HG02943 (cell line): ENCODE measurements around the gene INHBB.
"Not testable (repeated sequence)": the region's sequence is repeated elsewhere in the genome, so short reads cannot be mapped to it uniquely, and the experiment has no call there.

Experiments
- ATAC-seq: cut with Tn5 transposase; IDR thresholded peaks from one replicate; pipeline ENCODE4 v1.9.1; 2021; ENCODE audit warnings: mild to moderate bottlenecking, low read depth, moderate library complexity; ENCODE audit not compliant: unreplicated experiment

Gene INHBB

DNA sequence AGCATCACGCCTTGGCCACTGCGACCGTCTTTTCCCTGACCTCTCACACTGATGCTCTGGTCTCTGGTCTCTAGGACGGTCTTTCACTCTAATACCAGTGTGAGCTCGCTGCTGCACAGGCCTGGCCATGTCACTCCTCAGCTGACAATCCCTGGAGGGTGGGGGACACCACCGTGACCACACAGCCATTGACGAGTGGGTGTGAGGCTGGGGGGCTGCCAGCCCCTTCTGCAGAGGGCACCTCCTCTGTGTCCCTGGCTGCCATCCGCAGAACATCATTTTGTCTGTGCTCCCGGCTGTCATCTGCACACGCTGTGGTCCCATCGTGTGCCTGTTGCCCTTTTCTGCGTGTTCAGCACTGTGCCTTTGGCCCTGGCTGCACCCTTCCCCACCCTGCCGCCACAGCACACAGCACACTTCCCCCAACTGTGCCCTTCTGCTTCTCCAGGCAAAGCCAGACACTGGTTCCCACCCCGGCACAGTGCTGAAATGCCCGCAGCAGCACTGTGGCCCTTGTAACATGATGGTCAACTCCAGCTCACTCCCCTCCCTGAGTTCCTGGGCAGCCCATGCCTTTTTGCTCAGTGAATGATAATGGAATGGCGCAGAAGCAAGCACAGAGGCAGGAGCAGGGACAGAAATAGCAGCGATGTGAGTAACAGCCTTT lies 30.4 kb upstream of the INHBB start:
- no peak for ATAC-seq

DNA sequence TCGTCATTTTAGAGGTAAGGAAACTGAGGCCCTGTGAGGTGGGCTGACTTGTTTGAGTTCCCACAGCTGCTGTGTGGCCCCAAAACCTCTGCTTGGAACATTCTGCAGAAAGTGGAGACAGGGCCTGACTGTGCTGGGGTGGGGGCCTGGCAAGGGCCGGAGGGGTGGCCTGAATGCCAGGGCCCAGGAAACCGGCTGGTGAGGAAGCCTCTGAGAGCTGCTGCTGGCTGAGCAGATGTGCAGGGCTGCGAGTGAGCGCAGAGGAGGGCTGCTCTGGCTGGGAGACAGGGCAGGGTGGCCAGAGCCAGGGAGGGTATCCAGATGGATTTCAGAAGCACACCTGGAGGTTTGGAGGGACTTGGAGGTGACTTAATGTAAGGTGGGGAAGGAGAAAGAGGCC lies 29.9 kb upstream of the INHBB start:
- no peak for ATAC-seq

DNA sequence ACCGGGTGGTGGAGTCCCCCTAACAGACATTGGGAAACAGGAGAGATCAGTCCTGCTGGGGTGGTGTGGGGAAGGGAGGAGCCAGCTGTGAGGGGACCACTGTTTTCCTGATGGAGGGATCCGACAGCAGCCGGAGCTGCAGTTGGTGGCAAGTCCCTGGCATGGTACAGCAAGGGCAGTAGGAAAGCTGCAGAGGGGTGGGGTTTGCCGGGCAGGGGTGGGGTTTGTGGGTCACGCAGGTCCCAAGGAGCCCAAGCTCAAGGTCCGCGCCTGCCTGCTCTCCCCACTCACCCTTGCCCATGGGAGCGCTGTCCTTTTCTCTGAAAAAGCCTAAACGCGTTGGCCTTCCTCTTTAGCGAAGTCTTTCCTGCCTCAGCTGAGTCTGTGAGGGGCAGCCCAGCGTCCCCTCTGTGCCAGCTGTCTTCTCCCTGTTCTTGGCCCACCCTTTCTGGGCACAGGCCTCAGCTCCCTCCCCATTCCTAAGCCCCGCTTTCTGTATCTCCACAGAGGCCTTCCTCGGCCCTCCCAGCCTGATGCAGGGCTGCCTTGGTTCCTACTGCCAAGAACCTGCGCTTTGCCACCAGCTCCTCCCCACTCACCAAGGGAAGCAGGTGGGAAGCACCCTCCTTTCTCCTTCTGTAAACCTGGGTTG lies 29.3 kb upstream of the INHBB start:
- no peak for ATAC-seq

DNA sequence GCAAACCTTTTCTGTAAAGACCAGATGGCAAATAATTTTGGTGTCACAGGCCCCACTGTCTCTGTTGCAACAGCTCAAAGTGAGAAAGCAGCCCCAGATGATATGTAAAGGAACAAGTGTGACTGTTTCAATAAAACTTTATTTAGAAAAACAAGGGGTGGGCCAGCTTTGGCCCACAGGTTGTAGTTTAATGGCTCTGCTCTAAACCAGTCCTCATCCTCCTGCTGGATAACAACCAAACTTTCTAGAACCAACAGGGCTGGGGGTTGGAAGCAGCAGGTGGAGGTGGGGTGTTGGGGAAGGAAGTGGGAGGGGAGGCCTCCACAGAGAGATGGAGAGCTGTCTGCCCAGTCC lies 28.8 kb upstream of the INHBB start:
- no peak for ATAC-seq

DNA sequence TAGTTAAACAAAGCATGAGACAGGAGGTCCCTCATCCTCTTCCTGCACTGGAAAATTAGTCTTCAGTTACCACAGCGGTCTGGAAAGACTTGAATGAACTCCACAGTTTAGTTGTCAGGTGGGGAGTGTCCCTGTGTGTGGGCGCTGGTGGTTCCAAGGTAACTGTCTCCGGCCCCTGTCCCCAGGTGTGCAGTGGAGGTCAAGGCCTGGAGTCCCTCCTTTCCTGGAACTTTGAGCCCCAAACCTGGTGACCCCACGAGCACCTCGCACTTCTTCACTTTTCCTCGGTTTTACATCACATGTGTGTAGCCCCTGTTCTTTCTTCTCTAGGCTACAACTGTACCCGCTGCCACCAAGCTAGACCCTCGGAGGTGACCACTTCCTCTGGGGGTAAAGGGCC lies 28.0 kb upstream of the INHBB start:
- no peak for ATAC-seq

DNA sequence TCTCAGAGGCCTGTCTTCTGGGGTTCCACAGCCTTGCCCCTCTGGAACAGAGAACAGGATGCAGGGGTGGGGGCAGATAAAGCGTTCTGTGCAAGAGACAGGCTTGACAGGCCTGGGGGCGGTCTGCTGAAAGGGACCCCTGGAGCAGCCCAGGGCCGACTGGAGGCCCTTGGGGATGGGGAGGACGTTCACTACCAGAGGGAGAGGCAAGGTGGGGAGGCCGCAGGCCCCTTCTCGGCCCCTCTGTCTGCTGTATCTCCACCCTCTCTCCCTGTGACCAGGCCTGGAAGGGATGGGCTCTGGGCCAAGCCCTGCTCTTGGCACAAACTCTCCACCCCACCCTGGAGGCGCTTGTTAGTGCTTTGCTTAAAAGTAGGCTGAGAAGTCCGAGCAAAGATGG lies 27.3 kb upstream of the INHBB start:
- ATAC-seq, result no peak

DNA sequence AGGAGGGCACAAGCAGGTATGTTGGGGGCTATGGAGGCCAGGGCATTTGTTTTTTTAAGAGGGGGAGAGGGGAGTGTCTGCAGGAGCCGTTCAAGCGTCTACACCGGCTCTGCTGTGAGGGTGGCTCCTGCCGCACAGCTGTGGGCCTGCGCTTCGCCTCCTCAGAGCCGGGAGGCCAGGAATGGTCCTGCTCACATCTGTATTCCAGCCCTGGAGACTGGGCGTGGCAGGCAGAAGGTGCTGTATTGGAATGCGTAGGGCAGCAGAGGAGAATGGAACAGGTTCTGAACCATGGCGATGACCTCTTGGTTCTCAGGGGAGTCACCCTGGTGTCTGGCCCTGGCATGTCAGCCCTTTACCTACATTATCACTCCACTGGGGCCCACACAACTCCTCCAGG lies 26.8 kb upstream of the INHBB start:
- ATAC-seq, result no peak

DNA sequence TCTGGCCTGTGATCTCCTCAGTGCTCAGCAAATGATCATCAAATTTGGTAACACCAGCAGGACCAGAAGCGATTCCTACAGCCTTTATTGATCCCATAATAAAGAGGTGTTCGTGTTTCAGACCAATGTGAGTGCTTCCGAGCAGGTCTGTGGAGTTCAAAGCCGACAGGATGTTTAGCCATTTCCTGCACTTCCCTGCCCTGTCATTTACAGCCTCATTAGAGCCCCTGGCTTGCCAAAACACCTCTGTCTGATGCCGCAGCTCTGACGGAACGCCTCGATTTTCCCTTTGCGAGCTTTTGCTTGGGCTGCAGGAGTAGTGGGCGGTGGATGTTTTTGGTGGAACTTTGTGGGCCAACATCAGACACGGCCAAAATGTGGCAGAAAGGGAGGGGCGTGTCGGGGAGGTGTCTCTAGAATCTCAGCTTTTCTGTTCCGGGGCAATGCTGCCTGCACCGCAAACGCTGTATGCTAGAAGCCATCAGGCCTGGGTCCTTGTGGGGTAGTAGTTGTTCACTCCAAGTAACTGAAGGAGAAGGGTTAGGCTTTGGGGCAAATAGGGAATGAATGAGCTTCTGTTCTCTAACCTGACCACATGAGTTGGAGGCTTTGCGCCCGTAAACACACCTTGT lies 26.1 kb upstream of the INHBB start:
- no peak for ATAC-seq

DNA sequence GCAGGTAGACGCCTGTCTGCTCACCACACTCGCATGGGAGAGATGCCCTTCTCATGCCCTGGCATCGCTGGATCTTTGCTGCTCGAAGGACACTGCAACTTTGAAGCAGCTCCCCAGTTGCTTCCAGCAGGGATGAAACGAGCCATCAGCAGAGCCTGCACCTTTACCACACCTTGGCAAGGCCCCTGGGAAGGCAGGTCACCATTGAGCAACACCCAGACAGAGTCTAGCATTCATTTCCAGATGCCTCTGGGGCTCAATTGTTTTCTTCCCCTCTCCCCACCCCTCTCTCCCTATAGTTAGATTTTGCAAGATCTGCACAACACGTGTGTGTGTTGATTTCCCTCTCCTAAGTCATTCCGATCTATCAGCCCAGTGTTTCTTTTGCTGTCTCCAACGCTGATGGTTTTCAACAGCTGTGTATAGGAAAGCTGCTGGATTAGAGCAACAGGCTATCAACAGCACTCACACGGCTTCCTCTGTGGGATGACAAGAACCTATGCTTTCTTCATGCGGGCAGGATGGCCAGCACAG lies 25.6 kb upstream of the INHBB start:
- no peak for ATAC-seq

DNA sequence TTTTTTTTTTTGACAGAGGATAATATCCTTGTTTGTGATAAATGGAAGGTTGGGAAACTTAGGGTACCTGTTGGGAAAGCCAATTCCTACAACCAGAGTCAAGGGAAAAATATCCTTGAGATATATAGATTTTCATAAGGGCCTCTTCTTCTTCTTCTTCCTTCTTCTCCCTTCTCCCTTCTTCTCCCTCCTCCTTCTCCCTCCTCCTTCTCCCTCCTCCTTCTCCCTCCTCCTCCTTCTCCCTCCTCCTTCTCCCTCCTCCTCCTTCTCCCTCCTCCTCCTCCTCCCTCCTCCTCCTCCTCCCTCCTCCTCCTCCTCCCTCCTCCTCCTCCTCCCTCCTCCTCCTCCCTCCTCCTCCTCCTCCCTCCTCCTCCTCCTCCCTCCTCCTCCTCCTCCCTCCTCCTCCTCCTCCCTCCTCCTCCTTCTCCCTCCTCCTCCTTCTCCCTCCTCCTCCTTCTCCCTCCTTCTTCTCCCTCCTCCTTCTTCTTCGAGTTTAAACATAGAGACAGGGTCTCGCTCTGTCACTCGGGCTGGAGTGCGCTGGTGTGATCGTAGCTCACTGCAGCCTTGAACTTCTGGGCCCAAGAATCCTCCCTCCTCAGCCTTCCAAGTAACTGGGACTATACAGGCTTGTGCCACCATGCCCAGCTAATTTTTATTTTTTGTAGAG lies 24.9 kb upstream of the INHBB start:
- ATAC-seq, result not testable (repeated sequence)

DNA sequence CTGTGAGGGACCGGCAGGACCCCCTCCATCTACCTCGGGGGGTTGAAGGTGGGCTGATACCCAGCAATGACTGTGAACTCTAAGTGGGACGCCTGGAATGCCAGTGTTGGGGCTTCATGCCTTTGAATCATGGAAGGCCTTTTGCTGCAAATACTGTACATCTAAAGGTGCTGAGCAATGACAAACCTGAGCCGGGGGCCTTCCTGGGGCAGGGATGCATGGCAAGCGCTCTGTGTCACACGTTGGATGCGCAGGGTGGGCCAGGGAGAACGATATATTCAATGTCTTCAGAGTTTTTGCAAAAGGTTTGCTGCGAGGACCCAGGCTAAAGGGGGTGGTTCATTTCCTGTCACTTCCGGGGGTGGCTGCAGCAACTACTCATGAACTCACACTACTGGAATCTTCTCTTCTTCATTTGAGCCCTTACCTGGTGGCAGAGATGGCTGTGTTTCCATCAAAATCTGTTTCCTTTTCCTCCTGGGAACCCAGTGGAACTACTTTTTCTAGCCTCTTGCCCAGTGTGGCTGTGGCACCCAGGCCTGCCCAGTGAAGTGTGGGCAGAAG lies 24.1 kb upstream of the INHBB start:
- no peak for ATAC-seq

DNA sequence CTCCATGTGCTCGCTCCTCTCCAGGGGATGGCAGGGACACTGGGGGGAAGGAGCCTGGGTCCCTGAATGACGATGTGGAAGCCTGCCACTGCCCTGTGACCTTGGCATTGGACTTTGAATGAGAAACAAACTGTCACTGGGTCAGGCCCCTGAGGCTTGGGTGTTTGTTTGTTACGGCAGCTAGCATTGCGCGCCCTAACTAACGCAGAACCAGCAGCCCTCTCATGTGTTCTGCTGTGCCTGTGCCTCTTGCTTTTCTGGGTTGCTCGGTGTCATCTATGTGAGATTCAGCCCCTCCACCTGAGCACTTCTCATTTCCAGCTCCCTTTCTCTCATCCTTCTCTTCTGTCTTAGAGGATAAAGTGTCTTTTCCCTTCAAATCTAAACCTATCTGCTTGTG lies 23.6 kb upstream of the INHBB start:
- no peak for ATAC-seq

DNA sequence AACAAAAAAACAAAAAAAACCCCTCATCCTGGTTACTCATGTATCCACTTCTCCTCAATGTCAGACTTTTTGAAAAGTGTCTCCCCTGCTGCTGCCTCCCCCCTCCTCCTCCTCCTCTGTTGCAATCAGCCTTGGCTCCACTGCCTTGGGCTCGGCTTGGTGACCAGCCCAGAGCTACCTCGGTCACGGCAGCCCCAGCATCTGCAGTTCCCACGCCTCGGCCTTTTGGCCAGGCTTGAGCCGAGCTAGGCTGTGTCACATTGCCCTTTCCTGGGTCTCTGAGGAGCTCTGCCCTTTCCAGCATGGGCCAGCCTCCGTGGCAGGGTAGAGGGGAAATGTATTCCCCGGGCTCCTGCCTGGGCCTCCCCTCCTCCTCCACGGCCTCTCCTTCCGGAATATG lies 22.7 kb upstream of the INHBB start:
- no peak for ATAC-seq

DNA sequence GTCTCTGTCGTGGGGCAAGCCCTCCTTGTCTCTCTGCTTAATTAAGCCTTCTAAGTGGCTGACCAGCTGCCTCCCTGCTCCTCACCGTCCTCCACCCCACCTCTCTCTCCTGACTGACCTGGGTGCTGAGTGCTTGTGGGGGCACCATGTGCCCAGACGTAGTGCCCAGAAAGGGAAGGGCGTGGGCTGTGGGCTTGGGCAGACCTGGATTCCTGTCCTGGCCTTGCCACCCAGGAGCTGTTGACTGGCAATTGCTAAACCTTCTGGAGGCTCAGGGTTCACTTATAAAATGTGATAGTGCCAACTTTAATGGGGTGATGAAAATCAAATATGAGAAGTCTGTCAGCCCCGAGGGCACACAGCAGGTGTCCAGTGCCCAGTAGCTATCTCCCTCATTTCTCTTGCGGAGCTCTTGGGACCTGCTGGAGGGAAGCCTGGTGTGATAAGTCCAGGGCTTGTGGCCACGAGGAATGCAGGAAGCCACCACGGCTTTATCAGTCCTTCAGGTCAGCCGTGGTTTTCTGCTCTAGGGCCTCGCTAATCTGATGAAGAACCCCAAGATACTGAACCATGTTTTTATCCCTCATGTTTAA lies 22.0 kb upstream of the INHBB start:
- ATAC-seq, result no peak

DNA sequence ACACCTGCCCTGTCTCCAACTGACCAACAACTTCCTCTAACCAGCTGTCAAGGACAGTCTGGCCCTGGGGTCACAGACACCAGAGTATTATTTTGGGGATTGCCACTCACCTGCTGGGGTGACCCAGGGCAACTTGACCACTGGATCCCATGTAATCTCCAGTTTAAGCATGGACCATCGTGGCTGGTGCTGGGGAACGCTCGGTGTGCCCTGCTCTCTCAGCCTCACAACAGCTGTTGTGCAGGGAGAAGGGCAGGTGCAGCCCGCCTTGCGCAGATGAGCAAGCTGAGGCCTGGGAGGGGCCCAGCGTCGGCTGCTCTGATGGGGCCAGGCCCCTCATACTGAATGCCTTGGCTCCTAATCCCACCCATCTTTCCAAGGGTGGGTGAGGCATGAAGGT lies 21.0 kb upstream of the INHBB start:
- ATAC-seq, result no peak

DNA sequence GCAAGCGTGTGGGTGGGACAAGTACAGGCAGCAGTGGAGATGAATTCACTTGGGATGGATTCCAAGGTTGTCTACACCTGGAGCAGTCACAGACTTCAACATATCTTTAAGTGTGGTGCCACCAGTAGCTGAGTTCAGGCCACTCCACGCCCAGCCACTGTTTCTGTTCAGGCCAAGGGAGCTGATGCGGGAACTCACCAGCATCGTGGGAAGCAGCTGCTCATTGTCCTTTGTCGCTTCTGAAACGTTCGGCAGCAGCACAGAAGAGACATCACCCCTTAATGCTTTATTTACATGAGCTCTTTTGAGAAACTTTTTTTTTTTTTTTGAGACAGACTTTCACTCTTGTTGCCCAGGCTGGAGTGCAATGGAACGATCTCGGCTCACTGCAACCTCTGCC lies 19.9 kb upstream of the INHBB start:
- ATAC-seq, result no peak

DNA sequence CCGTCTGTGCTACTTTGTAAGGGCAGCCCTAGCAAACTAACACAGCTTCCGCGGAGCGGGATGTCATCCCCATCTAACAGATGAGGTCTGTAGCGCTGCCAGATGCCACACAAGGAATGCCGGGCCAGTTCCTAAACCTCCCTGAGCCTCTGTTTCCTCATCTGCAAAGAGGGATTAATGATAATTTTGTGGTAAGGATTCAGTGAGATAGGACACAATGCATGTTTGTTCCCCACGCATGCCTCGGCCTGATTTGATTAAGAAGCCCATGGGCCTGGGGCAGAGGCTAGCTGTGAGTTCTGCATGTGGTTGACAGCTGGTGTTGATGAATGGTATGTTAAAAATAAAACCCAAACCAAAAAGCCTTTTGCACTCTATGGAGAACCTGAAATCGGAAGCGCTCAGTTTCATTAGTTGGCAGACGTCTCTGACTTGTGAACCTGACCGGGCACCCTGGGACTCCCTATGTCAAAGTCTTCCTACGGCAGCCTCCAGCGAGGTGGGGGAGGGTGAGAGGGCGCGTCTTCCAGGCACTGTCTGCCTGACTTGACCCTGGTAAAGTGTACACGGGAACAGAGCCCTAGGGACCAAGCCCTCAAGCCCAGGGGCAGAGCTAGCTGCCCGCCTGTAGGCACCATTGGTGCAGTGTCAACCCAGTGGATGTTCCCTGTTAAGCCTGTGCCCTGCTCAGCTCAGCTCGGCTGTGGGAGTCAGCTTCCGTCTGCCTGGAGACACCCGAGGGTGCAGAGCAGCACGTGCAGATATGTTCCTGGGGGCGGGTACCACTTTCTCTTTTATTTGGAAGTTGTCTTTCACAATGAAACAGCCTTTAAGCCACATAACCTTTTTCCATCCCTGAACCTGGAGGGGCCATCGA lies 14.8 kb upstream of the INHBB start:
- no peak for ATAC-seq

DNA sequence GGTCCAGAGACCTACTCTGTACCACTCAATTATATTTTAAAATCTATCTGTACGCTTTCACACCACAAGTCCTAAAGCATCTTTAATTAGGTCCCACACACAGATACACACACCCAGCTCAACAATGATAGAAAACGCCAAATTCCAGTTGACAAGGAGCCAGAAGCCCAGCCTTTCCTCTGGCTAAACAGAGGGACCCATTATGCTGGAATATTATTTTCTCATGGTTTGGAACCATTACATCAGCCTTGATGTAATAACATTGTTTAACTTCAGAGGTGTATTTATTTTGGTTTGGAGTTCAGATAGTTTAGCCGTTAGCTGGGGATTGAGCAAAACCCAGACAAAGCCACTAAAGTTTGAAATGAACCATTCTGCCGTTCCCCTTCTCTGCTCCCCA lies 14.0 kb upstream of the INHBB start:
- ATAC-seq, result no peak

DNA sequence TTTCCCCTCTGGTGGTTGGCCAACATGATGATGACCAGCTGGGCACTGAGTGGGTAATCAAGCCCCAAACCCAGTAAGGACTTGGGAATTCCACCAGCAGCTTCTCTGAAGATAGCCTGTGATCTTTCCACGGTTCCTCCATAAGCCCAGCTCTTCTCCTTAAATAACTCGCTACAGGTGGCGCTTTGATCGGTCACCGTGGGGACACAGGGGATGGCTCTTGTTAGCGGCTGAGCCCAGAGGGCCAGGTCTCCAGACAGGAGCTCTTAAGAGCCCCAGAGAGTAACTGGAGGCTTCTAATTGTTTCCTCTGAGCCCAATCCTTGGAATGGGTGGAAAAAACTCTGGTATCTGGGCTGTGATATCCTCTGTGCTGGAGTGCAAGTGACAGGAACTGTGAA lies 13.6 kb upstream of the INHBB start:
- ATAC-seq, result no peak

DNA sequence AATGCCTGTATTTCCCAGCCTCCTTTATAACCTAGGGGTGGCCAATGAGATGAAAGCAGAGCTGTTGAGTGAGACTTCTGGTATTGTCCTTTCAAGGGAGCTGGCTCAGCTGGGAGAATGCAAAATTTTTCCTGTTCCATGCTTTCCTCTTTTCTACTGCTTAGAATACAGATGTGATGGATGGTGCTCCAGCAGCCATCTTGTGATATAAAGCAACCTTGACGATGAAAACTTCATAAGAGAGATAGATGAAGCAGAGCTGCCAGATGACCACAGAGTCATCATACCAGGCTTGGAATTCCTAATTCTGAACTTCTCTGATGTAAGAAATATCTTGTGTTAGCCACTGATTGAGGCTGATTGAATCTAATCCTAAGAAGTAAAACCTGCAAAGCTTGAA lies 11.9 kb upstream of the INHBB start:
- ATAC-seq, result no peak
